GM18858 (cell line): ENCODE measurements around the gene MUL1.
"Not testable (repeated sequence)": the region's sequence is repeated elsewhere in the genome, so short reads cannot be mapped to it uniquely, and the experiment has no call there.

Source experiments
- ATAC-seq: cut with Tn5 transposase; IDR thresholded peaks from one replicate; pipeline ENCODE4 v1.9.1; 2021; ENCODE audit not compliant: unreplicated experiment

The MUL1 gene

GRCh38 chr1:20511518-20512428 is 3.8 kb upstream of the MUL1 start:
- no peak for ATAC-seq

GRCh38 chr1:20508411-20508771 is 440 bp upstream of the MUL1 start:
- no peak for ATAC-seq

GRCh38 chr1:20507248-20507563 is 745 bp downstream of the MUL1 start:
- ATAC-seq, result no peak

GRCh38 chr1:20505488-20505887 is 2.5 kb downstream of the MUL1 start:
- no peak for ATAC-seq

- no peak for ATAC-seq
These were observed 7.2 kb downstream of the MUL1 start for GRCh38 chr1:20500716-20501115.

- no peak for ATAC-seq
These were observed 8.2 kb downstream of the MUL1 start for GRCh38 chr1:20499718-20500117.

GRCh38 chr1:20499105-20499504 is 8.8 kb downstream of the MUL1 start:
- no peak for ATAC-seq

GRCh38 chr1:20498116-20498515 is 9.8 kb downstream of the MUL1 start:
- ATAC-seq, result no peak

- no peak for ATAC-seq
These were observed 10.4 kb downstream of the MUL1 start for GRCh38 chr1:20497506-20497905.

- ATAC-seq, result not testable (repeated sequence)
These were observed 11.1 kb downstream of the MUL1 start for GRCh38 chr1:20496725-20497383.

- ATAC-seq, result no peak
These were observed 11.7 kb downstream of the MUL1 start for GRCh38 chr1:20496241-20496661.

- no peak for ATAC-seq
These were observed 12.3 kb downstream of the MUL1 start for GRCh38 chr1:20495661-20496060.

- ATAC-seq, result no peak
These were observed 13.2 kb downstream of the MUL1 start for GRCh38 chr1:20494609-20495311.

- ATAC-seq, result no peak
These were observed 13.9 kb downstream of the MUL1 start for GRCh38 chr1:20493839-20494608.

GRCh38 chr1:20493309-20493708 is 14.6 kb downstream of the MUL1 start:
- no peak for ATAC-seq

GRCh38 chr1:20492751-20493150 is 15.2 kb downstream of the MUL1 start:
- ATAC-seq, result no peak

GRCh38 chr1:20491866-20492265 is 16.1 kb downstream of the MUL1 start:
- no peak for ATAC-seq

GRCh38 chr1:20491178-20491577 is 16.8 kb downstream of the MUL1 start:
- ATAC-seq, result no peak

- no peak for ATAC-seq
These were observed 20.7 kb downstream of the MUL1 start for GRCh38 chr1:20487236-20487590.

- ATAC-seq, result no peak
These were observed 21.3 kb downstream of the MUL1 start for GRCh38 chr1:20486457-20487235.
